Liver (tissue), 9 donors: ENCODE data around the gene TPPP. TPM values are rescaled to one million over a fixed set of nuclear protein-coding genes. Genes with fewer than 3 reads are reported as not detected.
"Not testable (repeated sequence)": the region's sequence is repeated elsewhere in the genome, so short reads cannot be mapped to it uniquely, and the experiment has no call there.

Experiments
- DNase-seq: peaks from one replicate; pipeline ENCODE4 v3.0.0-alpha.2; 2017; ENCODE audit warnings: low spot score
- H3K27ac ChIP-seq, 2 donors: one replicate each; pipeline ENCODE4 v1.7.0; 2013; ENCODE audit warnings: inconsistent platforms in 2 of 2, low read length in 2 of 2, control low read depth in 1 of 2, low read depth in 1 of 2, mild to moderate bottlenecking in 1 of 2
- H3K27me3 ChIP-seq, 4 donors: one replicate each; pipeline versions ENCODE4 v1.6.1 to v1.7.0; 2013; ENCODE audit warnings: low read length in 3 of 4, inconsistent platforms in 1 of 4, mild to moderate bottlenecking in 1 of 4, moderate library complexity in 1 of 4; ENCODE audit not compliant: control insufficient read depth in 4 of 4, insufficient read depth in 4 of 4
- H3K36me3 ChIP-seq, 4 donors: one replicate each; pipeline versions ENCODE4 v1.6.1 to v1.7.0; 2013; ENCODE audit warnings: low read length in 3 of 4, mild to moderate bottlenecking in 3 of 4, low read depth in 1 of 4, moderate library complexity in 1 of 4; ENCODE audit not compliant: control insufficient read depth in 4 of 4, insufficient read depth in 3 of 4
- H3K4me1 ChIP-seq, 4 donors: one replicate each; pipeline versions ENCODE4 v1.6.1 to v1.7.0; 2013; ENCODE audit warnings: low read length in 3 of 4, mild to moderate bottlenecking in 3 of 4, moderate library complexity in 1 of 4; ENCODE audit not compliant: control insufficient read depth in 4 of 4, insufficient read depth in 4 of 4
- H3K4me3 ChIP-seq, 3 donors: one replicate each; pipeline versions ENCODE4 v1.6.1 to v1.7.0; 2013; ENCODE audit warnings: low read length in 3 of 3, control low read depth in 1 of 3, low read depth in 1 of 3, mild to moderate bottlenecking in 1 of 3
- H3K9ac ChIP-seq, 2 donors: one replicate each; pipeline ENCODE4 v1.7.0; 2013; ENCODE audit warnings: low read length in 2 of 2, mild to moderate bottlenecking in 2 of 2, moderate library complexity in 2 of 2, control low read depth in 1 of 2, low read depth in 1 of 2
- H3K9me3 ChIP-seq, 4 donors: one replicate each; pipeline versions ENCODE4 v1.6.1 to v1.7.0; 2013; ENCODE audit warnings: low read length in 3 of 4; ENCODE audit not compliant: control insufficient read depth in 4 of 4
- CTCF ChIP-seq: fragments of 150-350 bp; IDR thresholded peaks from 2 replicates; pipeline ENCODE4 v1.5.1; 2017; ENCODE audit warnings: improper control_type of control experiment, low read depth, low read length; ENCODE audit not compliant: missing input control
- EGR1 ChIP-seq, 2 donors: IDR thresholded peaks; 2 replicates each; pipeline ENCODE4 v1.6.1; 2016 to 2018; ENCODE audit warnings: antibody characterized with exemption in 2 of 2, low read depth in 2 of 2
- FOXA1 ChIP-seq: IDR thresholded peaks from 2 replicates; pipeline ENCODE4 v1.6.1; 2016; ENCODE audit warnings: antibody characterized with exemption
- FOXA2 ChIP-seq: IDR thresholded peaks from 2 replicates; pipeline ENCODE4 v1.6.1; 2016; ENCODE audit warnings: antibody characterized with exemption
- GABPA ChIP-seq, 2 donors: IDR thresholded peaks in 1 of 2; conservative IDR thresholded peaks in 1 of 2; 2 replicates each; pipeline ENCODE4 v1.6.1; 2016; ENCODE audit warnings: antibody characterized with exemption in 2 of 2, mild to moderate bottlenecking in 1 of 2, moderate library complexity in 1 of 2
- HNF4A ChIP-seq, 2 donors: conservative IDR thresholded peaks; 2 replicates each; pipeline ENCODE4 v1.6.1; 2016; ENCODE audit warnings: antibody characterized with exemption in 2 of 2, mild to moderate bottlenecking in 2 of 2
- HNF4G ChIP-seq: IDR thresholded peaks from 2 replicates; pipeline ENCODE4 v1.6.1; 2016; ENCODE audit warnings: antibody characterized with exemption
- JUND ChIP-seq, 2 donors: IDR thresholded peaks; 2 replicates each; pipeline ENCODE4 v1.6.1; 2016; ENCODE audit warnings: antibody characterized with exemption in 2 of 2
- REST ChIP-seq: IDR thresholded peaks from 2 replicates; pipeline ENCODE4 v1.6.1; 2016; ENCODE audit warnings: antibody characterized with exemption, mild to moderate bottlenecking
- RXRA ChIP-seq, 2 donors: IDR thresholded peaks; 2 replicates each; pipeline ENCODE4 v1.6.1; 2017 to 2018; ENCODE audit warnings: antibody characterized with exemption in 2 of 2, mild to moderate bottlenecking in 1 of 2
- SP1 ChIP-seq: IDR thresholded peaks from 2 replicates; pipeline ENCODE4 v1.6.1; 2018; ENCODE audit warnings: antibody characterized with exemption, mild to moderate bottlenecking
- TAF1 ChIP-seq: conservative IDR thresholded peaks from 2 replicates; pipeline ENCODE4 v1.6.1; 2016; ENCODE audit warnings: antibody characterized with exemption, mild to moderate bottlenecking
- YY1 ChIP-seq: IDR thresholded peaks from 2 replicates; pipeline ENCODE4 v1.6.1; 2016; ENCODE audit warnings: antibody characterized with exemption, mild to moderate bottlenecking
- WGBS: extraction: QIAGEN DNeasy Blood & Tissue Kit; methylation state at CpG from one replicate; pipeline ENCODE4 v1.1.7; 2013; 5-methylcytosine and 5-hydroxymethylcytosine counted together
- polyA plus RNA-seq, 2 donors: library from polyadenylated mRNA; stranded (reverse) in 1 of 2; unstranded in 1 of 2; fragments of 200-250 nt in 1 of 2; fragments of >200 nt in 1 of 2; fragmentation: Nextera tagmentation in 1 of 2; extraction: Ambion mirVana in 1 of 2; gene quantifications; one replicate each; pipeline versions ENCODE4 v1.2.1 to v1.2.3, GENCODE V29; 2013 to 2015
- total RNA-seq, 2 donors: library from RNA; depleted of rRNA; stranded (reverse); fragments of >200 nt; gene quantifications; one replicate each; pipeline ENCODE4 v1.2.3, GENCODE V29; 2014
- TF ChIP-seq, protein P1 (sequence below): IDR thresholded peaks from 2 replicates; pipeline ENCODE4 v1.6.1; 2016; ENCODE audit warnings: antibody characterized with exemption
- TF ChIP-seq, protein P2 (sequence below): IDR thresholded peaks from 2 replicates; pipeline ENCODE4 v1.6.1; 2016; ENCODE audit warnings: antibody characterized with exemption
- TF ChIP-seq, protein P3 (sequence below): IDR thresholded peaks from 2 replicates; pipeline ENCODE4 v1.6.1; 2016; ENCODE audit warnings: antibody characterized with exemption
- donor health status: healthy.
- donor health status: healthy.
- donor health status: healthy.
- donor health status: healthy.
- donor health status: healthy.

TPPP gene
- total and polyA plus RNA-seq, 4 donors: 0.61 to 2.1 (median 0.80) TPM

DNA sequence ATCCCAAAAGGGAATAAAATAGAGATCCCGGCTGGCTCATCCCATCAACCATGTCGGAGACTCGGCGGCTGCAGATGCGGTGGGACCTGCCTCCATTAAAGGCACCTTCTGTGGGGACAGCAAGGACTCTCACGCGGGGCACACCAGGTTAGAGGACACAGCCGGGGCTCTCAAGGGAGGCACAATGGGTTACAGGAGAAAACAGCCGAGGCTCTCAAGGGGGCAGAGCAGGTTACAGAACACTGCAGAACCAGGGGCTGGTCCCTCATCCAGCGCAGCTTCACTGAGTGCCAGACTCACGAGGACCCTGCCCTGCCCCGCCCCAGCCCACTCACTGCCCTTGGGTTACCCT, 7.0 kb downstream of the TPPP start:
- not testable (repeated sequence) for H3K27me3 ChIP-seq, H3K4me3 ChIP-seq, H3K9ac ChIP-seq, H3K9me3 ChIP-seq, DNase-seq, H3K4me1 ChIP-seq, H3K27ac ChIP-seq, H3K36me3 ChIP-seq
- 92% methylated on average over 11 of the region's 12 CpGs for WGBS

GRCh38 chr5:685262-686171, 7.6 kb downstream of the TPPP start:
- WGBS: 88% methylated on average over 24 of the region's 24 CpGs
- H3K27ac ChIP-seq: no peak overlapping the region
- H3K27me3 ChIP-seq: no peaks in the 10 kb centered on the region
- peaks cover 0 to 5% (median 1%) of the 10 kb centered on the region in 4 donors for H3K4me1 ChIP-seq
- H3K9ac ChIP-seq: no peak overlapping the region
- no peaks in the 10 kb centered on the region for H3K9me3 ChIP-seq
- no peak overlapping the region for H3K4me3 ChIP-seq
- no peaks in the 10 kb centered on the region for H3K36me3 ChIP-seq
- TF ChIP-seq TAF1 (no peak), REST (no peak), RXRA (IDR thresholded peaks at IDR 0.05) (no peak), SP1 (no peak)
- DNase-seq: no peak

DNA sequence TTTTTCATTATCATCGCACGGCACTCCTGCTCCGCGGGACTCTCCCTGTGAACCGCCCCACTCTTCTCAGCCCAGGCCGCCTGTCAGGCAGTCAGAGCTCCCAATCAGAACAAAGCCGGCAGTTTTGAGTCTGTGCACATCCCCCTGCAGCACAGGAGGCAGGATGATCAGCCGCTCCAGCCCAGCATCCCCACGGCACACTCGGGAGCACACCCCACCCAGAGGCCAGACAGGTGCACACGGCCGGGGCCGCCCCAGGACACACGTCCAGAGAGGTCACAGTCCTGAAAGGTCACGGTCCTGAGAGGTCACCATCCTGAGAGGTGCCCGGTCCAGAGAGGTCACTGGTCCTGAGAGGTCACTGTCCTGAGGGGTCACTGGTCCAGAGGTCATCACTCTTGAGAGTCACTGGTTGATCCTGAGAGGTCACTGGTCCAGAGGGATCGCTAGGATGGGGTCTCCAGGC, 8.4 kb downstream of the TPPP start:
- WGBS: 69% methylated on average over 17 of the region's 17 CpGs
- peak; percentile 27 for DNase-seq
- peak; percentile 51 for TF ChIP-seq HNF4G
- no peak for TF ChIP-seq EGR1 (IDR thresholded peaks at IDR 0.05; ENCODE audit: low read depth in 2 of 2)
- TF ChIP-seq, protein P1, sequence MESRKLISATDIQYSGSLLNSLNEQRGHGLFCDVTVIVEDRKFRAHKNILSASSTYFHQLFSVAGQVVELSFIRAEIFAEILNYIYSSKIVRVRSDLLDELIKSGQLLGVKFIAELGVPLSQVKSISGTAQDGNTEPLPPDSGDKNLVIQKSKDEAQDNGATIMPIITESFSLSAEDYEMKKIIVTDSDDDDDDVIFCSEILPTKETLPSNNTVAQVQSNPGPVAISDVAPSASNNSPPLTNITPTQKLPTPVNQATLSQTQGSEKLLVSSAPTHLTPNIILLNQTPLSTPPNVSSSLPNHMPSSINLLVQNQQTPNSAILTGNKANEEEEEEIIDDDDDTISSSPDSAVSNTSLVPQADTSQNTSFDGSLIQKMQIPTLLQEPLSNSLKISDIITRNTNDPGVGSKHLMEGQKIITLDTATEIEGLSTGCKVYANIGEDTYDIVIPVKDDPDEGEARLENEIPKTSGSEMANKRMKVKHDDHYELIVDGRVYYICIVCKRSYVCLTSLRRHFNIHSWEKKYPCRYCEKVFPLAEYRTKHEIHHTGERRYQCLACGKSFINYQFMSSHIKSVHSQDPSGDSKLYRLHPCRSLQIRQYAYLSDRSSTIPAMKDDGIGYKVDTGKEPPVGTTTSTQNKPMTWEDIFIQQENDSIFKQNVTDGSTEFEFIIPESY: no peak
- TF ChIP-seq CTCF: no peak
- TF ChIP-seq, protein P2, sequence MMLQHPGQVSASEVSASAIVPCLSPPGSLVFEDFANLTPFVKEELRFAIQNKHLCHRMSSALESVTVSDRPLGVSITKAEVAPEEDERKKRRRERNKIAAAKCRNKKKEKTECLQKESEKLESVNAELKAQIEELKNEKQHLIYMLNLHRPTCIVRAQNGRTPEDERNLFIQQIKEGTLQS: no peak
- no peak for TF ChIP-seq JUND (IDR thresholded peaks at IDR 0.05)
- no peak for TF ChIP-seq SP1
- TF ChIP-seq FOXA2: no peak
- peak; percentile 55 to 95 for TF ChIP-seq RXRA (IDR thresholded peaks at IDR 0.05)
- no peak for TF ChIP-seq TAF1
- peak; percentile 29 to 89 for TF ChIP-seq HNF4A (conservative IDR thresholded peaks at IDR 0.05)
- no peak for TF ChIP-seq GABPA (IDR thresholded peaks at IDR 0.05 in 1 of 2, conservative IDR thresholded peaks at IDR 0.05 in 1 of 2)
- TF ChIP-seq, protein P3, sequence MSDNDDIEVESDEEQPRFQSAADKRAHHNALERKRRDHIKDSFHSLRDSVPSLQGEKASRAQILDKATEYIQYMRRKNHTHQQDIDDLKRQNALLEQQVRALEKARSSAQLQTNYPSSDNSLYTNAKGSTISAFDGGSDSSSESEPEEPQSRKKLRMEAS: no peak
- TF ChIP-seq FOXA1: no peak
- TF ChIP-seq YY1: no peak

More for the DNA sequence above, 8.4 kb downstream of the TPPP start:
- Histone ChIP-seq H3K27me3 (no peaks in the 10 kb centered on the region), H3K27ac (no peak overlapping the region), H3K36me3 (no peaks in the 10 kb centered on the region), H3K9me3 (no peaks in the 10 kb centered on the region), H3K9ac (no peak overlapping the region), H3K4me1 (peaks cover 0 to 5% (median 1%) of the 10 kb centered on the region in 4 donors), H3K4me3 (no peak overlapping the region)
